Measurements from ENCODE around the gene LRIT2.

The LRIT2 gene

GRCh38 chr10:84225427-84226173 lies at the start of gene LRIT2:
Gene LRIT2 (minus strand): TSS chr10:84225544. CDS start chr10:84225520, 24 bp downstream.
- DNase-seq, result no peak

DNA sequence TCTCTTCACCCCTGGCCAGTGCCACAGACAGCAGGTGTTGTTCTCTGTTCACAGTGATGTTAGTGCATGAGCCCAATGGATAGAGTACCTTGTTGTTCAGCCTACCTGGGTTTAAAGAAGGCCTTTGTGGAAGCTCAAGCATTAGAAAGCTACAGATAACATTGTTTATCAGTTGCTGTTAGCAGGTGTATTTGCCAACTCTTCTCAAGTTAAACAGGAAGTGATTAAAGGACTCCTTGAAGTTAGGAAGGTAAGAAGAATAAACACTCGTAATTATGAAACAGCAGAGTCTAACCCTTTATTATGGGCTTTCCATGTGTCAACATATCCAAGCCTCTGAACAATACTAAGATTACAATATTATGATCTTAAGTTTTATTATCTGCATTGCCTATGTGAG lies 45.4 kb upstream of the LRIT2 start:
- no peak for DNase-seq

- DNase-seq, result no peak
Measured at GRCh38 chr10:84269773-84270172, 44.4 kb upstream of the LRIT2 start.

DNA sequence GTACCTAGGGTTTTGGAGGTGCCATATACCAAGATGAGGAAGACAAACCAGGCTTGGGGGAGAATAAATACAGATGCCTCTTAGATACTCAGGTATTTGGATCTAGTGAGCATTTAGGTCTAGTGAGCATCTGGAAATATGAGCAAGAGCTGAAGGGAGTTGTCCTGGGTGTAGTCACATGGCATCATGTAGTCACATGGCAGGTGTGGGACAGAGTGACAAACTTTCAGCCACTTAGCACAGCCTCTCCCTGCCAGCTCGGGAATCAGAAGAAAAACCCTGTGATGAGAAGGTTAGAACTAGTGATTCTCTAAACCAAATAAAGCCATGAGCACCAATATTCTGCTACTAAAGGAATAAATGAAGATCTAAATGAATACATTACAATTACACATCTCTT lies 43.8 kb upstream of the LRIT2 start:
- no peak for DNase-seq

DNA sequence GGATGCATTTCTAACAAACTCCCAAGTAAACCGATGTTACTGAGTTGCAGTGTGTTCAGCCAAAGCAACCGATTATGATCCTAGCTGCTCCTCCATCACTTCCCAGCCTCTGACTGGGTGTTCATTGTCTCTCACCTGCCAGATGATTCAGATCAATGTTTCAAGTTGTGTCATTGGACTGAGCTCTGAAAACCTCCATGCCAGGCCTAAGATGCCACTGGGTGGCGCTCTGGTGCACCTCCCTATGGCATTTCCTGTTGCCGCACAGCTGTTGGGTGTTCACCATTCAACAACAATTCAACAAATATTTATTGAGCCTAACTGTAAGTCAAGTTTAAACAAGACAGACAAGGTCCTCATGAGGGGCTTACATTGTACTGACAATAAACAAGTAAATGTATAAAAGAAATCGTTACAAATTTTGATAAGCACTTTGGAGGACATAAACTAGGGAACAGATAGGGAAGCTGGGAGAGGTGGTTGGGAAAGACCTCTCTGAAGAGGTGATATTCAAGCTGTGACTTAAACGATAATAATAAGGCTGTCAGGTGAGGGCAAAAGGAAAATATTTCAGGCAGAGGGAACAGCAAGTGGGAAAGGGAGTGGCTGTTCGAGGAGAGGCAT lies 42.3 kb upstream of the LRIT2 start:
- no peak for DNase-seq

DNA sequence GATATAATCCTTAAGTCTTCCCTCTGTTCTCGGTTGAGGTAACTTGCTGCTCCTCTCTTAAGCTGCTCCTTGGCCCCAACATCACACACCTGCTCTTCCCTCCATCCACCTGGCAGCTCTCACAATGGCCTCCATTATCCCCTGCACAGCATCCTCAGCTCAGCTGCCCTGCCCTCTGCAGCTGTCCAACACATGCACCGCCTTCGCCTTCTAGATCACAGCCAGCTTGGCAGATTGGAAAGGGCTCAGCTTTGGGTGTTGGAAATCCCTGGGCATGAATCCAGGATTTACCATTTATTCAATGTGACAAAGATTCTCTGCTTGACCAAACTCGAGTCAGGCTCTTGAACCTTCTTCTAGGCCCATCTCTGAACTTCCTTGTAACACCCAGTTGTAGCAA lies 40.1 kb upstream of the LRIT2 start:
- DNase-seq, result peak; percentile 25

- peak; percentile 39 for DNase-seq
Measured at GRCh38 chr10:84264611-84265141, 39.3 kb upstream of the LRIT2 start.

DNA sequence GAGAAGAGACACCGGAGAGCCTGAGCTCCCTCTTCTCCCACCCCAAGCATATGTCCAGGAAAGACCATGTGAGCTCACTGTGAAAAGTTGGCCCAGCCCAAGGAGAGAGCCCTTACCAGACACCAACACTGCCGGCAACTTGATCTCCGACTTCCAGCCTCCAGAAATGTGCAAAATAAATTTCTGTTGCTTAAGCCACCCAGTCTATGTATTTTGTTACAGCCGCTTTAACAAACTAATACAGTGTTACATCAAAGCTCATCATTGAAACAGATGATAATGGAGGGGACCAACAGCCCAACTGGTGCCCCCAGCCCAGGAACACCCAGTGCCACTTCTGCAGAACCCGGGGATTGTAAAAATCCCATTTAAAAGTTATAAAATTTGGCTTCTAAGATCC lies 38.4 kb upstream of the LRIT2 start:
- no peak for DNase-seq

GRCh38 chr10:84262190-84262956 lies 37.0 kb upstream of the LRIT2 start:
- no peak for DNase-seq

- DNase-seq, result no peak
Measured at GRCh38 chr10:84261236-84261915, 36.0 kb upstream of the LRIT2 start.

DNA sequence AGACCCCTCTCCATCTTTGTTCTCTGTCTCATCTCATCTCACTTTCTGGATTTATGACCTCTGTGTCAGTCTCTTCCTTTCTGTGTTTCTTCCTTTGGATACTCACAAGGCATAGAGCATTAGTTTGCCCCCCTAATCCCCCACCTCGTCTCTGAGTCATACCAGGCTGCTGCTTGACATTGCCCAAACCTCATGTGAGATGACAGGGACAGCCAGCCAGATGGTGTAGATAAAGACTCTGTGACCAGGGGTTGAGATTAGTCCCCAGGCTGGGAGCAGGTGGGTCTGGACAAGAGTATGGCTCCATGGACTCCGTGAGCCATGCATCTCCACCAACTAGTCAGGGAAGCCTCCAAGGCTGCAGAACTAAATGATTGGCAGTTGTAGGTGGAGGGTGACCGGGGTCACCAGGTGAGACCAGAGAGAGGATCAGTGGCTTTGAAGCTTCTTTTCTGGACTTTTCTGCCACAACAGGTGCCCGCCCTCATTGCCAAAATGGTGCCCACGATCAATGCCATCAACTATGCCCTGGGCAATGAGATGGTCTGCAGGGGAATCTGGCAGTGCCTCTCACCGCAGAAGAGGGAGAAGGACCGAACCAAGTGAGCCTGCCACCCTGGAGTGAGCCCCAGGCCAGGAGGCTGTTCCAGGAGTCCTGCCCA lies 32.8 kb upstream of the LRIT2 start:
- no peak for DNase-seq

DNA sequence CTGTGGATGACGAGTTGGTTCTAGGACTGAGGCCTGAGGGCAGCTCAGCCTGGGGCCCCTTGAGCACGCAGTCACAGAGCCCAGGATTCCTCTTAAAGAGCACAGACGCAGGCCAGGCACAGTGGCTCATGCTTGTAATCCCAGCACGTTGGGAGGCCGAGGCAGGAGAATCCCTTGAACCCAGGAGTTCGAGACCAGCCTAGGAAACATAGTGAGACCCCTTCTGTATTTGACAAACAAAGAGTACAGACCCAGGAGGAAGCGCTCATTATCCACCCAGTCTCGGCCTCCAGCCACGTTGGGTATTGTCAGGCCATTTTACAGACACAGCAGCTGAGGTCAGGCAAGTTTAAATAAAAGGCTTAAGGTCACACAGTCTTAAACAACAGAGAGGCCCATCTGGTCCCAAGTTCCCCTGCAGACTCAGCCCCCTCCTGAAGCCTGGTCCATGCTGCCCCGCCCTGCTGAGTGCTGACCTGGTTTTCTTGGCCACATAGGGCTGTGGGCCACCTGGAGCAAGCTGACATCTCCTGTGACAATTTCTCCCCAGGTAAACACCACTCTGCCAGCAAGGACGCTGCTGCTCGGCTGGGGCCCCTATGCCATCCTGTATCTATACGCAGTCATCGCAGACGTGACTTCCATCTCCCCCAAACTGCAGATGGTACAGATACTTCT lies 32.1 kb upstream of the LRIT2 start:
- DNase-seq, result no peak

- DNase-seq, result no peak
Measured at GRCh38 chr10:84256510-84257342, 31.4 kb upstream of the LRIT2 start.

GRCh38 chr10:84254552-84255478 lies 29.5 kb upstream of the LRIT2 start:
- no peak for DNase-seq

DNA sequence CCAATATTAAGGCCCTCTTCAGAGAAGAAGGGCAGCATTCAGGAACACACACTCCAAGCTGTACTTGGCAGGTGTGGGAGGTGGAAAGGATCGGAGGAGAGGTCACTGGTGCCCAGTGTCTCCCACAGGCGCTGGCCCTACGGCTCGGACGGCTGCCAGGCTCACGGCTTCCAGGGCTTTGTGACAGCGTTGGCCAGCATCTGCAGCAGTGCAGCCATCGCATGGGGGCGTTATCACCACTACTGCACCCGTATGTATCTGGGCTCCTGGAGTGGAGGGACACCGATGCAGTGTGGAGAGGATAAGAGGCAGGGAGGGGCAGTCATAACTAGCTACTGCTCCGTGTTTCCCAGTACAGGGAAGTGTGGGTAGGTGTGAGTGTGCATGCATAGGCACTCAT lies 23.4 kb upstream of the LRIT2 start:
- DNase-seq, result no peak

DNA sequence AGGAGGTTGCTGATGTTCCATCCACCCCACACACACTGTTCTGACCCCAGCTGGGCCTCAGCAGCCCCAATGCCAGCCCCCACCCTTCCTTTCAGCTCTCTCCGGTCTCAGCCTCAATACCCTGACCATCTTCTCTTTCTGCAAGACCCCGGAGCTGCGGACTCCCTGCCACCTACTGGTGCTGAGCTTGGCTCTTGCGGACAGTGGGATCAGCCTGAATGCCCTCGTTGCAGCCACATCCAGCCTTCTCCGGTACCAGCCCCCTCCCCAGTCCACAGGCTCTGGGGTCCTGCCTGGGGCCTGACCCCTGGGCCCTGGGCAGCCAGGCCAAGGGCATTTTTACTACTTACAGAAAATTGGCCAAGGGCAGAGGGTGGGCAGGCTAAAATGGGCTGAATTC lies 22.2 kb upstream of the LRIT2 start:
- no peak for DNase-seq

- no peak for DNase-seq
Measured at GRCh38 chr10:84244651-84245270, 19.4 kb upstream of the LRIT2 start, which contains the start of gene RGR. Gene RGR (plus strand): TSS chr10:84245053. CDS start chr10:84245091, 38 bp downstream.

- DNase-seq, result no peak
Measured at GRCh38 chr10:84243759-84244158, 18.4 kb upstream of the LRIT2 start.

GRCh38 chr10:84241185-84241790 lies 15.9 kb upstream of the LRIT2 start, which contains the start of gene LRIT1:
Gene LRIT1 (minus strand): TSS chr10:84241546. CDS start chr10:84241439, 107 bp downstream.
- DNase-seq, result no peak

Measured in SHP77 treated with DMSO at 0.1 percent for 48 hours (cell line).